HL-60 (cell line): ENCODE results near the gene TNPO3.

ENCODE experiments used
- DNase-seq, 2 experiments: peaks; one replicate each; pipeline ENCODE4 v3.0.0-alpha.2; 2010 to 2020; ENCODE audit warnings: low read depth in 1 of 2, low spot score in 1 of 2
- H3K27ac ChIP-seq: fragments of 250-450 bp; sonication (Bioruptor Pico); replicated peaks from 2 replicates; pipeline ENCODE4 v1.5.1; 2020; ENCODE audit warnings: mild to moderate bottlenecking, moderate library complexity
- H3K27me3 ChIP-seq: fragments of 250-450 bp; sonication (Bioruptor Pico); 2 replicates; pipeline ENCODE4 v1.5.1; 2021; ENCODE audit warnings: mild to moderate bottlenecking, moderate library complexity; ENCODE audit not compliant: insufficient read depth, poor library complexity, severe bottlenecking
- H3K4me3 ChIP-seq: replicated peaks from 2 replicates; pipeline ENCODE4 v1.5.1; 2011; ENCODE audit warnings: mild to moderate bottlenecking, control low read depth, low read length; ENCODE audit not compliant: insufficient read depth
- CTCF ChIP-seq: IDR thresholded peaks from one replicate; pipeline ENCODE4 v1.5.1; 2011; ENCODE audit warnings: low read length, control low read depth, inconsistent platforms; ENCODE audit not compliant: insufficient read depth
- GABPA ChIP-seq: IDR thresholded peaks from 2 replicates; pipeline ENCODE4 v1.6.1; 2012; ENCODE audit warnings: low read depth
- POLR2AphosphoS5 ChIP-seq: IDR thresholded peaks from 2 replicates; pipeline ENCODE4 v1.6.1; 2012; ENCODE audit warnings: low read depth
- SPI1 ChIP-seq: IDR thresholded peaks from 2 replicates; pipeline ENCODE4 v1.6.1; 2012; ENCODE audit warnings: low read depth, mild to moderate bottlenecking, borderline replicate concordance
- TF ChIP-seq, protein P1 (sequence below): IDR thresholded peaks from 2 replicates; pipeline ENCODE4 v1.6.1; 2012; ENCODE audit warnings: low read depth; ENCODE audit not compliant: insufficient replicate concordance

The TNPO3 gene

GRCh38 chr7:128931190-128931798, 123.6 kb downstream of the TNPO3 start:
- TF ChIP-seq SPI1 (no peak), CTCF (no peak), GABPA (no peak), POLR2AphosphoS5 (no peak)
- TF ChIP-seq, protein P1, sequence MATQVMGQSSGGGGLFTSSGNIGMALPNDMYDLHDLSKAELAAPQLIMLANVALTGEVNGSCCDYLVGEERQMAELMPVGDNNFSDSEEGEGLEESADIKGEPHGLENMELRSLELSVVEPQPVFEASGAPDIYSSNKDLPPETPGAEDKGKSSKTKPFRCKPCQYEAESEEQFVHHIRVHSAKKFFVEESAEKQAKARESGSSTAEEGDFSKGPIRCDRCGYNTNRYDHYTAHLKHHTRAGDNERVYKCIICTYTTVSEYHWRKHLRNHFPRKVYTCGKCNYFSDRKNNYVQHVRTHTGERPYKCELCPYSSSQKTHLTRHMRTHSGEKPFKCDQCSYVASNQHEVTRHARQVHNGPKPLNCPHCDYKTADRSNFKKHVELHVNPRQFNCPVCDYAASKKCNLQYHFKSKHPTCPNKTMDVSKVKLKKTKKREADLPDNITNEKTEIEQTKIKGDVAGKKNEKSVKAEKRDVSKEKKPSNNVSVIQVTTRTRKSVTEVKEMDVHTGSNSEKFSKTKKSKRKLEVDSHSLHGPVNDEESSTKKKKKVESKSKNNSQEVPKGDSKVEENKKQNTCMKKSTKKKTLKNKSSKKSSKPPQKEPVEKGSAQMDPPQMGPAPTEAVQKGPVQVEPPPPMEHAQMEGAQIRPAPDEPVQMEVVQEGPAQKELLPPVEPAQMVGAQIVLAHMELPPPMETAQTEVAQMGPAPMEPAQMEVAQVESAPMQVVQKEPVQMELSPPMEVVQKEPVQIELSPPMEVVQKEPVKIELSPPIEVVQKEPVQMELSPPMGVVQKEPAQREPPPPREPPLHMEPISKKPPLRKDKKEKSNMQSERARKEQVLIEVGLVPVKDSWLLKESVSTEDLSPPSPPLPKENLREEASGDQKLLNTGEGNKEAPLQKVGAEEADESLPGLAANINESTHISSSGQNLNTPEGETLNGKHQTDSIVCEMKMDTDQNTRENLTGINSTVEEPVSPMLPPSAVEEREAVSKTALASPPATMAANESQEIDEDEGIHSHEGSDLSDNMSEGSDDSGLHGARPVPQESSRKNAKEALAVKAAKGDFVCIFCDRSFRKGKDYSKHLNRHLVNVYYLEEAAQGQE, result no peak
- no peak for DNase-seq
- no peaks in the 10 kb centered on the region for H3K27me3 ChIP-seq
- H3K27ac ChIP-seq, result no peak overlapping the region
- H3K4me3 ChIP-seq, result no peak overlapping the region

DNA sequence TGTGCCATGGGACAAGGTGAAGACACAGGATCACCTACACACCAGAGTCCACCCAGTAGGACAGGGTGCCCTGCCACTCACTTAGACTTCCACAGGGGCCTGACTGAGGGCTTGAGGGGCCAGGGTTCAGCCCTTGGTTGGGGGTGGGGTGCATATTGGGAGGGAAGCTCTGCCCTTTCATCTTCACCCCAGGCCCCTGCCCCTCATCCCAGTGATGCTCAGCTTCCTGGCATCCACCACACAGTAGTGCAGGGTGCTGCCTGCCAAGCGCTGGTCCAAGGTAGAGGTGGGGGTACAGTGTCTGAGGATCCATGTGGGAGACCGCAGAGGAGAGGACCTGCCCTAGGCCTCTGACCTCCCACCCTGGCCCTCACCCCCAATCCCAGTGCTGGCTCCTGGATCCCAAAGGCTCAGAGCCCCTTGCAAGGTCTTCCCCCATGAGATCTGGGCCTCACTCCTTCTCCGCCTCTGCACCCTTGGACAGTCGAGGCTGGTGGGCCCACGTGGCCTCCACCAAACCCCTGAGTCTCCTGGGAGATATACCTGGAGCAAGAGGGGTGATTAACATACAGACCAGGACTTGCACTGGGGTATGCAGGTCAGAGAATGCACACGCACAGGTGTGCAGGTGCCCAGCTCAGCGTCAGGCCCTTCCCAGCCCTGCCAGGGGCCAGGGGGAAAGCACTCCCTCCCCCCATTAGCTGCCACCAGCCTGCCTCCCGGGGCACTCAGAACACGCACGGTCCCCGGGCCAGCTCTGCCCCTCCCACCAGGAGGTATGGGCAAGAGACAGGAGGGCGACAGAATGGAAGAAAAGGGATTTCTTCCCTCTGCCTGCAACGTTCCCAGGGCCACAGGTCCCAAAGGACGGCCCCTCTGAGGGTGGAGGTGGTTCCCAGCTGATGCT, 125.8 kb downstream of the TNPO3 start:
- no peaks in the 10 kb centered on the region for H3K27me3 ChIP-seq
- TF ChIP-seq GABPA (no peak), CTCF (no peak), POLR2AphosphoS5 (no peak), SPI1 (no peak)
- TF ChIP-seq, protein P1, result no peak
- no peak for DNase-seq
- H3K27ac ChIP-seq, result no peak overlapping the region
- no peak overlapping the region for H3K4me3 ChIP-seq

DNA sequence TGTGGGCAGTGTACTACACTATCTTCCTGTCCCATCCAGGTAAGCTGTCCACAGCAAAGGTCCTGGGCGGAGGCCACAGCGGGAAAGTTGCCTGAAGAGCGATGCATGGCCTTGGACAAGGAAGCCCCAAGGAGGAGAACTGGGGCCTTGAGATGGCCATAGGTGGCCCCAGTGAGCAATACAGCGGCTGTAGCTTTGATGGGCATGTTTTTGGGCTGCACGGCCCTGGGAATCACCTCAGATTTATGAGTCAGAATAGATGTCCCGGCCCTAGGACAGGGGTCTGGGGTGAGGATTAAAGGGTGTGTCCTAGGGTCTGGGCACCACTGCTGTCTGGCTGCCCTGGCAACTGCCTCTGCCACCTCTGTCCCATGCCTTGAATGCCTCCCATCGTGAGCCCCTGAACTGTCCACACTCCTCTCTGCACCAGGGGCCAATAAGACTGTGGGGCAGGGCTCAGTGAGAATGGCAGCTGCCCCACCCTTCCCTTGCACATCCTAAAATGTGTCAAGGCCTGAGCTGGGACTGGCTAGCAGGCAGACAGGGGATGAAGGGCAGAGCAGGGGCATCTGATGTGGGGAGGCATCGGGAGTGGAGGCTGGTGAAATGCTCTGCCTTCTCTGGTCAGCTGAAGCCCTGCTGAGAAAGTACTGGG, 126.6 kb downstream of the TNPO3 start:
- Histone ChIP-seq H3K27me3 (no peaks in the 10 kb centered on the region), H3K4me3 (no peak overlapping the region), H3K27ac (no peak overlapping the region)
- TF ChIP-seq GABPA (no peak), POLR2AphosphoS5 (no peak), SPI1 (no peak), CTCF (no peak)
- TF ChIP-seq, protein P1, result no peak
- no peak for DNase-seq
